MM.1S (cell line): ENCODE results near the gene METTL27.
"Not testable (repeated sequence)": the region's sequence is repeated elsewhere in the genome, so short reads cannot be mapped to it uniquely, and the experiment has no call there.

Source experiments
- DNase-seq: peaks from one replicate; pipeline ENCODE4 v3.0.0-alpha.2; 2015
- H2AFZ ChIP-seq: fragments of 300-600 bp; sonication (generic); 2 replicates; pipeline ENCODE4 v1.6.0; 2016; ENCODE audit warnings: antibody characterized with exemption, low read length
- H3F3A ChIP-seq: fragments of 300-600 bp; sonication (generic); 2 replicates; pipeline ENCODE4 v1.6.1; 2016; ENCODE audit warnings: mild to moderate bottlenecking, antibody characterized with exemption, low read length, moderate library complexity, mixed read lengths; ENCODE audit not compliant: insufficient read depth
- H3K27ac ChIP-seq: fragments of 300-600 bp; sonication (generic); 2 replicates; pipeline ENCODE4 v1.5.1; 2016; ENCODE audit warnings: mild to moderate bottlenecking, low read length
- H3K27me3 ChIP-seq: fragments of 300-600 bp; sonication (generic); replicated peaks from 2 replicates; pipeline ENCODE4 v1.6.0; 2016; ENCODE audit warnings: low read length; ENCODE audit not compliant: insufficient read depth
- H3K36me3 ChIP-seq: fragments of 300-600 bp; sonication (generic); replicated peaks from 2 replicates; pipeline ENCODE4 v1.6.1; 2016; ENCODE audit warnings: mild to moderate bottlenecking, low read length, mixed read lengths; ENCODE audit not compliant: insufficient read depth
- H3K4me1 ChIP-seq: fragments of 300-600 bp; sonication (generic); 2 replicates; pipeline ENCODE4 v1.6.1; 2016; ENCODE audit warnings: low read length, mixed read lengths
- H3K4me2 ChIP-seq: fragments of 300-600 bp; sonication (generic); 2 replicates; pipeline ENCODE4 v1.6.0; 2016; ENCODE audit warnings: low read depth, low read length
- H3K4me3 ChIP-seq: fragments of 300-600 bp; sonication (generic); 2 replicates; pipeline ENCODE4 v1.5.1; 2016; ENCODE audit warnings: low read length, mixed read lengths
- H3K79me2 ChIP-seq: fragments of 300-600 bp; sonication (generic); 2 replicates; pipeline ENCODE4 v1.6.1; 2016; ENCODE audit warnings: mixed run types, low read length, mixed read lengths
- H3K9ac ChIP-seq: fragments of 300-600 bp; sonication (generic); 2 replicates; pipeline ENCODE4 v1.6.1; 2016; ENCODE audit warnings: low read length, mixed read lengths
- H3K9me2 ChIP-seq: fragments of 300-600 bp; sonication (generic); replicated peaks from 2 replicates; pipeline ENCODE4 v1.6.1; 2016; ENCODE audit warnings: mild to moderate bottlenecking, low read length, mixed read lengths; ENCODE audit not compliant: insufficient read depth
- H3K9me3 ChIP-seq: fragments of 300-600 bp; sonication (generic); replicated peaks from 2 replicates; pipeline ENCODE4 v1.6.1; 2016; ENCODE audit warnings: mild to moderate bottlenecking, low read length, mixed read lengths; ENCODE audit not compliant: insufficient read depth
- H4K20me1 ChIP-seq: fragments of 300-600 bp; sonication (generic); 2 replicates; pipeline ENCODE4 v1.6.1; 2016; ENCODE audit warnings: mild to moderate bottlenecking, low read length, moderate library complexity, mixed read lengths; ENCODE audit not compliant: insufficient read depth
- CTCF ChIP-seq: fragments of 300-600 bp; sonication (generic); IDR thresholded peaks from 2 replicates; pipeline ENCODE4 v1.5.1; 2016; ENCODE audit warnings: antibody characterized with exemption, low read length, mixed read lengths
- EZH2 ChIP-seq: fragments of 300-600 bp; sonication (generic); optimal IDR thresholded peaks from 2 replicates; pipeline ENCODE3; 2017; ENCODE audit warnings: low read depth, mild to moderate bottlenecking, antibody characterized with exemption, low read length, mixed read lengths
- EZH2phosphoT487 ChIP-seq: fragments of 300-600 bp; sonication (generic); IDR thresholded peaks from 2 replicates; pipeline ENCODE4 v1.6.1; 2018; ENCODE audit warnings: antibody characterized with exemption, low read length

Gene METTL27

GRCh38 chr7:73838642-73839041 lies 3.7 kb downstream of the METTL27 start:
- H3K27ac ChIP-seq = peak overlapping the region; percentile 10; the same call in 1 of the 2 replicates
- no peaks in the 10 kb centered on the region for H3K9me3 ChIP-seq
- H3K4me1 ChIP-seq = peaks cover 15% of the 10 kb centered on the region; the same call in 1 of the 2 replicates
- no peak overlapping the region for H3K4me3 ChIP-seq
- H2AFZ ChIP-seq = no peak overlapping the region
- TF ChIP-seq CTCF = no peak
- TF ChIP-seq EZH2 = no peak
- no peak for TF ChIP-seq EZH2phosphoT487
- H3K27me3 ChIP-seq = no peaks in the 10 kb centered on the region
- H3K9me2 ChIP-seq = no peaks in the 10 kb centered on the region
- H4K20me1 ChIP-seq = no peaks in the 10 kb centered on the region
- DNase-seq = peak; percentile 37
- no peaks in the 10 kb centered on the region for H3K36me3 ChIP-seq
- peak overlapping the region; percentile 11; the same call in 1 of the 2 replicates for H3K4me2 ChIP-seq
- no peaks in the 10 kb centered on the region for H3F3A ChIP-seq
- no peak overlapping the region for H3K9ac ChIP-seq
- no peaks in the 10 kb centered on the region for H3K79me2 ChIP-seq

GRCh38 chr7:73837167-73837566 lies 5.1 kb downstream of the METTL27 start:
- H3K9ac ChIP-seq, H3K79me2 ChIP-seq, H2AFZ ChIP-seq, H3K9me3 ChIP-seq, H3F3A ChIP-seq, H3K4me2 ChIP-seq, H3K27ac ChIP-seq, H3K27me3 ChIP-seq, DNase-seq, H3K9me2 ChIP-seq, H4K20me1 ChIP-seq, H3K36me3 ChIP-seq, H3K4me3 ChIP-seq: not testable (repeated sequence)
- H3K4me1 ChIP-seq = peaks cover 15% of the 10 kb centered on the region; the same call in 1 of the 2 replicates

- H3K79me2 ChIP-seq = no peaks in the 10 kb centered on the region
- H3K27ac ChIP-seq = no peak overlapping the region
- TF ChIP-seq EZH2phosphoT487 (no peak), CTCF (no peak), EZH2 (no peak)
- no peaks in the 10 kb centered on the region for H3K9me3 ChIP-seq
- H3K9me2 ChIP-seq = no peaks in the 10 kb centered on the region
- no peak overlapping the region for H3K4me3 ChIP-seq
- no peak overlapping the region for H3K9ac ChIP-seq
- peaks cover 9% of the 10 kb centered on the region; the same call in 1 of the 2 replicates for H3K4me1 ChIP-seq
- H3K27me3 ChIP-seq = no peaks in the 10 kb centered on the region
- no peak overlapping the region for H3K4me2 ChIP-seq
- H3K36me3 ChIP-seq = no peaks in the 10 kb centered on the region
- no peak overlapping the region for H2AFZ ChIP-seq
- no peak for DNase-seq
- no peaks in the 10 kb centered on the region for H4K20me1 ChIP-seq
- H3F3A ChIP-seq = no peaks in the 10 kb centered on the region
Observed at GRCh38 chr7:73834626-73835191, 7.6 kb downstream of the METTL27 start.

- no peak overlapping the region for H2AFZ ChIP-seq
Observed at GRCh38 chr7:73833251-73833919, 8.9 kb downstream of the METTL27 start.

More at GRCh38 chr7:73833251-73833919, 8.9 kb downstream of the METTL27 start:
- Histone ChIP-seq H3K9ac (no peak overlapping the region), H3K9me3 (no peaks in the 10 kb centered on the region), H3K27me3 (no peaks in the 10 kb centered on the region), H4K20me1 (no peaks in the 10 kb centered on the region), H3F3A (no peaks in the 10 kb centered on the region), H3K79me2 (no peaks in the 10 kb centered on the region), H3K4me3 (no peak overlapping the region), H3K4me2 (no peak overlapping the region), H3K27ac (no peak overlapping the region), H3K36me3 (no peaks in the 10 kb centered on the region), H3K9me2 (no peaks in the 10 kb centered on the region), H3K4me1 (peaks cover 5% of the 10 kb centered on the region)
- DNase-seq = no peak
- TF ChIP-seq CTCF (no peak), EZH2phosphoT487 (no peak), EZH2 (no peak)
